Neural cell (in vitro differentiated cells): ENCODE measurements around the gene HVCN1. TPM values are rescaled to one million over a fixed set of nuclear protein-coding genes. Genes with fewer than 3 reads are reported as not detected.

Source experiments
- H2AFZ ChIP-seq: fragments of 200-600, 300-800 bp; sonication (generic), shearing (Covaris generic); 2 replicates; pipeline ENCODE4 v1.6.0; 2014; ENCODE audit warnings: low read depth, mild to moderate bottlenecking, antibody characterized with exemption, low read length, moderate library complexity
- H3F3A ChIP-seq: fragments of 200-600 bp; shearing (Covaris generic); 2 replicates; pipeline ENCODE4 v1.6.1; 2016; ENCODE audit warnings: mild to moderate bottlenecking, moderate library complexity, mixed read lengths, antibody characterized with exemption, low read length; ENCODE audit not compliant: insufficient read depth, poor library complexity, severe bottlenecking
- H3K27ac ChIP-seq: fragments of 200-600, 300-800 bp; sonication (generic), shearing (Covaris generic); 2 replicates; pipeline ENCODE4 v1.5.1; 2014; ENCODE audit warnings: mild to moderate bottlenecking, low read length, moderate library complexity
- H3K27me3 ChIP-seq: fragments of 300-800, 200-600 bp; sonication (generic), shearing (Covaris generic); 2 replicates; pipeline ENCODE4 v1.6.0; 2014; ENCODE audit warnings: mild to moderate bottlenecking, low read depth, low read length, moderate library complexity; ENCODE audit not compliant: insufficient read depth
- H3K36me3 ChIP-seq: fragments of 300-800, 200-600 bp; sonication (generic), shearing (Covaris generic); 2 replicates; pipeline ENCODE4 v1.5.1; 2014; ENCODE audit warnings: mild to moderate bottlenecking, antibody characterized with exemption, low read length, moderate library complexity; ENCODE audit not compliant: insufficient read depth
- H3K4me2 ChIP-seq: fragments of 300-800, 200-600 bp; sonication (generic), shearing (Covaris generic); 2 replicates; pipeline ENCODE4 v1.6.0; 2014; ENCODE audit warnings: mild to moderate bottlenecking, low read length
- H3K4me3 ChIP-seq: fragments of 300-800, 200-600 bp; sonication (generic), shearing (Covaris generic); 2 replicates; pipeline ENCODE4 v1.5.1; 2014; ENCODE audit warnings: mild to moderate bottlenecking, low read length, moderate library complexity
- H3K79me2 ChIP-seq: fragments of 200-600 bp; shearing (Covaris generic); replicated peaks from 2 replicates; pipeline ENCODE4 v1.6.0; 2014; ENCODE audit warnings: mild to moderate bottlenecking, low read length, moderate library complexity; ENCODE audit not compliant: insufficient read depth
- H3K9ac ChIP-seq: fragments of 300-800, 200-600 bp; sonication (generic), shearing (Covaris generic); 2 replicates; pipeline ENCODE4 v1.6.1; 2016; ENCODE audit warnings: mild to moderate bottlenecking, low read length, mixed read lengths
- H3K9me2 ChIP-seq: fragments of 200-600 bp; shearing (Covaris generic); 2 replicates; pipeline ENCODE4 v1.6.1; 2016; ENCODE audit warnings: mild to moderate bottlenecking, low read length, mixed read lengths; ENCODE audit not compliant: insufficient read depth
- H3K9me3 ChIP-seq: fragments of 200-600, 300-800 bp; sonication (generic), shearing (Covaris generic); 2 replicates; pipeline ENCODE4 v1.6.1; 2016; ENCODE audit warnings: mild to moderate bottlenecking, mixed run types, low read length, moderate library complexity, mixed read lengths
- H4K20me1 ChIP-seq: fragments of 200-600 bp; shearing (Covaris generic); 2 replicates; pipeline ENCODE4 v1.6.1; 2016; ENCODE audit warnings: mild to moderate bottlenecking, mixed run types; ENCODE audit not compliant: insufficient read depth
- CTCF ChIP-seq: fragments of 450-650 bp; IDR thresholded peaks from 2 replicates; pipeline ENCODE4 v1.5.1; 2014; ENCODE audit warnings: antibody characterized with exemption, mild to moderate bottlenecking, moderate library complexity; ENCODE audit not compliant: poor library complexity, severe bottlenecking
- EP300 ChIP-seq: fragments of 450-650 bp; conservative IDR thresholded peaks from 2 replicates; pipeline ENCODE4 v1.6.1; 2014; ENCODE audit warnings: antibody characterized with exemption, mild to moderate bottlenecking, moderate library complexity; ENCODE audit not compliant: poor library complexity, severe bottlenecking
- EZH2 ChIP-seq: fragments of 200-600, 300-800 bp; shearing (Covaris generic), sonication (generic); IDR thresholded peaks from 2 replicates; pipeline ENCODE4 v1.6.1; 2014; ENCODE audit warnings: antibody characterized with exemption, low read length, borderline replicate concordance, mild to moderate bottlenecking; ENCODE audit not compliant: insufficient read depth, poor library complexity, severe bottlenecking
- MXI1 ChIP-seq: fragments of 450-650 bp; conservative IDR thresholded peaks from 2 replicates; pipeline ENCODE4 v1.6.1; 2014; ENCODE audit warnings: antibody characterized with exemption, mild to moderate bottlenecking; ENCODE audit not compliant: poor library complexity, severe bottlenecking
- POLR2AphosphoS5 ChIP-seq: IDR thresholded peaks from 2 replicates; pipeline ENCODE4 v1.6.1; 2012
- RAD21 ChIP-seq: fragments of 450-650 bp; conservative IDR thresholded peaks from 2 replicates; pipeline ENCODE4 v1.6.1; 2014; ENCODE audit warnings: antibody characterized with exemption, mild to moderate bottlenecking, moderate library complexity
- REST ChIP-seq: IDR thresholded peaks from 2 replicates; pipeline ENCODE4 v1.6.1; 2012; ENCODE audit warnings: borderline replicate concordance
- SMC3 ChIP-seq: fragments of 450-650 bp; conservative IDR thresholded peaks from 2 replicates; pipeline ENCODE4 v1.6.1; 2014; ENCODE audit warnings: antibody characterized with exemption, mild to moderate bottlenecking, moderate library complexity; ENCODE audit not compliant: poor library complexity
- TAF1 ChIP-seq: IDR thresholded peaks from 2 replicates; pipeline ENCODE4 v1.6.1; 2012; ENCODE audit warnings: low read depth
- polyA plus RNA-seq: library from polyadenylated mRNA; depleted of rRNA; stranded (reverse); fragments of >200 nt; gene quantifications from 2 replicates; pipeline ENCODE4 v1.2.3, GENCODE V29; 2014

HVCN1 gene
- polyA plus RNA-seq, 1 donor from 2014 or later, result not detected

DNA sequence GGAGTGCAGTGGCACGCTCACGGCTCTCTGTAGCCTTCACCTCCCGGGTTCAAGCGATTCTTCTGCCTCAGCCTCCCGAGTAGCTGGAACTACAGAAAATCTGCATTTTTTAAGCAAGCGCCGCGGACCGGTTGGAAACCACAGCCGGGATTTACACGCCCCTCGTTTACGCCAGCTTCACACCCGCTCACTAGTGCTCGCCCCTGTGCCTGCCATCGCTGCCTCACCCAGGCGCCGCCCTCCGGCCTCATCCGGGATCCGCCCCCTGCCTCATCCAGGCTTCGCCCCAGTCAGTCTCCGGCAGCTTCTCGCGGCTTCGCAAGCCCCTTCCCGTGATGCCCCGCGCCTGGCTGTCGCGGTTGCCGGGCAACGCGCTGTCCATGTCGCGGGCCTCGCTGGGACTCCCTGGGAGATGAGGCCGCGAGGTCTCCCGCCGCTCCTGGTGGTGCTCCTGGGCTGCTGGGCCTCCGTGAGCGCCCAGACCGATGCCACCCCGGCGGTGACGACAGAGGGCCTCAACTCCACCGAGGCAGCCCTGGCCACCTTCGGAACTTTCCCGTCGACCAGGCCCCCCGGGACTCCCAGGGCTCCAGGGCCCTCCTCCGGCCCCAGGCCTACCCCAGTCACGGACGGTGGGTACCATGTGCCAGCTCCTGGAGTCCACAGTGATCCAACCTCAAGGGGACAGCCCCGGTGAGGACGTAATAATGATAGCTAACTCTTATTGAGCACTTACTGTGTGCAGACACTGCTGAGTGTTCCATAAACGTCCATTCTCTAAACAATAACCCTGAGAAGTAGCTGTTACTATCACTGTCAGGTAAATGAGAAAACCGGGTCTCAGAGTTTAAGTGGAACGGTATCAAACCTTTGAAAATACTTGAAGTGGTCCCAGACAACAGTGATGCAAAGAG is 74.9 kb downstream of the HVCN1 start, which contains the start of gene TCTN1:
TCTN1 (plus strand) TSS at position 359 of the 914 bp plus-strand sequence; CDS start at position 413, 54 bp downstream.
- H3K9ac ChIP-seq, result peak within 1 kb of the TSS; percentile 76
- no peaks in the 10 kb centered on the region for H4K20me1 ChIP-seq
- H3K27ac ChIP-seq, result peak within 1 kb of the TSS; percentile 78
- H3K79me2 ChIP-seq, result peaks cover 7% of the 10 kb centered on the region
- no peaks in the 10 kb centered on the region for H3K9me2 ChIP-seq
- peak within 1 kb of the TSS; percentile 71 for H3K4me2 ChIP-seq
- TF ChIP-seq POLR2AphosphoS5 (peak; percentile 81), RAD21 (peak; percentile 48), TAF1 (no peak), EZH2 (no peak), CTCF (peak; percentile 49), REST (peak; percentile 62), MXI1 (peak; percentile 91), SMC3 (peak; percentile 59), EP300 (peak; percentile 64)
- H3K27me3 ChIP-seq, result no peaks in the 10 kb centered on the region
- H2AFZ ChIP-seq, result peak within 1 kb of the TSS; percentile 96
- peak within 1 kb of the TSS; percentile 80 for H3K4me3 ChIP-seq
- H3F3A ChIP-seq, result no peaks in the 10 kb centered on the region
- H3K9me3 ChIP-seq, result no peaks in the 10 kb centered on the region
- no peaks in the 10 kb centered on the region for H3K36me3 ChIP-seq

DNA sequence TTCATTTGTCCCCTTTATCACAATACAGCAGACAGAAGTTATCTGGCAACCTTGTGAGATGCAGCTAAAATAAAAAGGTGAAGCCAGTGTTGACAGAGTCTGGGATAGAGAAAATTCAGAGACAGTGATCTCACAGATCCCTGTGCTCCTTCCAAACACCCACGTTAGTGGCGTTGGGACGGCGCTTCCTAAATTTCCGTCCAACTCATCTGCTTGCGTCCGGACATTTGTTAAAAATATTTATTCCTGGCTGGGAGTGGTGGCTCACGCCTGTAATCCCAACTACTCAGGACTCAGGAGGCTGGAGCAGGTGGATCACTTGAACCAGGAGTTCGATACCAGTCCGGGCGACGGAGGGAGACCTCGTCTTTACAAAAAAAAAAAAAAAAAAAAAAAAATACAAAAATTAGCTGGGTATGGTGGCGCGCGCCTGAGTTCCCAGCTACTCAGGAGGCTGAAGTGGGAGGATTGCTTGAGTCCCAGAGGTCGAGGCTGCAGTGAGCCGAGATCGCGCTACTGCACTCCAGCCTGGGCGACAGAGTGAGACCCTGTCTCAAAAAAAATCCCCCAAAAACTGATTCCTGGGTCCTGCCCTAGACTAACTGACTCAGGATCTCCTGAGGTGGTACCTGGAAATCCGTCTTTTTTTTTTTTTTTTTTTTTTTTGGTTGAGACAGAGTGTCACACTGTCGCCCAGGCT is 75.7 kb downstream of the HVCN1 start:
- Histone ChIP-seq H4K20me1 (no peaks in the 10 kb centered on the region), H3K27me3 (no peaks in the 10 kb centered on the region), H2AFZ (peak overlapping the region; percentile 96), H3K9ac (peak overlapping the region; percentile 76), H3K27ac (peak overlapping the region; percentile 78), H3K4me3 (peak overlapping the region; percentile 80), H3K79me2 (peaks cover 7% of the 10 kb centered on the region), H3K4me2 (peak overlapping the region; percentile 55), H3K36me3 (no peaks in the 10 kb centered on the region), H3K9me3 (no peaks in the 10 kb centered on the region), H3K9me2 (no peaks in the 10 kb centered on the region), H3F3A (no peaks in the 10 kb centered on the region)
- TF ChIP-seq TAF1 (no peak), CTCF (no peak), EP300 (no peak), POLR2AphosphoS5 (no peak), EZH2 (no peak), REST (no peak), MXI1 (no peak), SMC3 (no peak), RAD21 (no peak)
